Measurements from ENCODE around the gene PEAK1. TPM values are rescaled to one million over a fixed set of nuclear protein-coding genes. Genes with fewer than 3 reads are reported as not detected.

PEAK1 gene
- total RNA-seq, 2 experiments from 2014 or later, result 6.0 to 10.8 TPM

DNA sequence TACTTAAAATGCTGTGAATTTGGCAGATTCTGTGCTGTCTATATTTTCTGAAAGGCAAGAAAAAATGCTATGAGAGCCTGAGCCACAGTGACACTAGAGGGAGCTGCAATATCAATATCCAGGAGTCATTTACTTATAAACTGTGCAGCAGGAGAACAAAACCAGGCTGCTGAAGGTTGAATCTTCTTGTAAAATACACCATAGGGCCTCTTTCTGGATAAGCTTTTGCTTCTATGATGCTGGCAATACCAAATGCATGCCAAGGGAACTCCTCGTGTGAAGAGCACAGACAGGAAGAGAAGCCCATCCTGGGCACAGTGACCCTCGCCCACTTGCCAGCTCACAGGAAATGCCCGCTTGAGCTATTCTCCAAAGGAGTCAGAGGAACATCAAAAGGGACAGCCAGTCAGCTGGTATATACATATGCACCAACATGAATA lies 301.0 kb downstream of the PEAK1 start:
- POLR2A ChIA-PET, result interaction anchor here (0.7 to 1.2 kb wide), 4 partner anchors 59 to 605 kb away, joined by 3 to 4 read pairs (median 4); no protein-coding TSS in a partner anchor
- CTCF ChIA-PET (ENCODE audit: unreplicated experiment), result interaction anchor here (1.0 to 3.1 kb wide), 3 partner anchors 11 to 424 kb away, joined by 3 to 12 read pairs (median 3); no protein-coding TSS in a partner anchor
- no TSS peak for BruUV-seq (replicated peaks)

GRCh38 chr15:77115179-77115578 lies 304.7 kb downstream of the PEAK1 start:
- CTCF ChIA-PET (ENCODE audit: unreplicated experiment), result no interaction called here
- no peak overlapping the region for H3K4me3 ChIP-seq (ENCODE audit: low read depth, low read length, poor library complexity, severe bottlenecking)
- intact Hi-C loops (cut with micrococcal nuclease; ENCODE audit: unreplicated experiment), result no loop called here

More for the DNA sequence above, 301.0 kb downstream of the PEAK1 start:
- peak; percentile 67 for DNase-seq (ENCODE audit: low spot score)
- no peak overlapping the region for H3K4me2 ChIP-seq (ENCODE audit: low read length)
- H2AFZ ChIP-seq (ENCODE audit: low read length), result no peak overlapping the region
- no peaks in the 10 kb centered on the region for H4K20me1 ChIP-seq (ENCODE audit: insufficient read depth, low read length)
- no peaks in the 10 kb centered on the region for H3K79me2 ChIP-seq (ENCODE audit: insufficient read depth, low read depth, low read length)
- no peak overlapping the region for H3K27ac ChIP-seq (ENCODE audit: low read depth, low read length, poor library complexity, severe bottlenecking)
- H3K9me3 ChIP-seq (ENCODE audit: low read length), result no peaks in the 10 kb centered on the region
- no peaks in the 10 kb centered on the region for H3K36me3 ChIP-seq (ENCODE audit: insufficient read depth, low read length)
- no peak overlapping the region for H3K4me3 ChIP-seq (ENCODE audit: low read depth, low read length, poor library complexity, severe bottlenecking)
- no peaks in the 10 kb centered on the region for H3K4me1 ChIP-seq (ENCODE audit: insufficient read depth, low read length, poor library complexity, severe bottlenecking)
- H3K9me2 ChIP-seq (ENCODE audit: insufficient read depth, low read length), result no peaks in the 10 kb centered on the region
- intact Hi-C loops (cut with micrococcal nuclease; ENCODE audit: unreplicated experiment), result loop anchor here (1.0 to 2.0 kb wide), 3 partner anchors 64 to 424 kb away; no protein-coding TSS in a partner anchor
- TF ChIP-seq EZH2phosphoT487 (IDR thresholded peaks at IDR 0.05; ENCODE audit: borderline replicate concordance, low read depth, low read length), result no peak
- TF ChIP-seq CTCF (conservative IDR thresholded peaks at IDR 0.05; ENCODE audit: low read length), result peak; percentile 94

More at GRCh38 chr15:77115179-77115578, 304.7 kb downstream of the PEAK1 start:
- H3K79me2 ChIP-seq (ENCODE audit: insufficient read depth, low read depth, low read length), result no peaks in the 10 kb centered on the region
- TF ChIP-seq EZH2phosphoT487 (IDR thresholded peaks at IDR 0.05; ENCODE audit: borderline replicate concordance, low read depth, low read length) (no peak), CTCF (conservative IDR thresholded peaks at IDR 0.05; ENCODE audit: low read length) (no peak)
- POLR2A ChIA-PET, result no interaction called here
- no peaks in the 10 kb centered on the region for H3K4me1 ChIP-seq (ENCODE audit: insufficient read depth, low read length, poor library complexity, severe bottlenecking)
- no peaks in the 10 kb centered on the region for H3K9me2 ChIP-seq (ENCODE audit: insufficient read depth, low read length)
- no peak overlapping the region for H3K27ac ChIP-seq (ENCODE audit: low read depth, low read length, poor library complexity, severe bottlenecking)
- no peaks in the 10 kb centered on the region for H3K9me3 ChIP-seq (ENCODE audit: low read length)
- H3K36me3 ChIP-seq (ENCODE audit: insufficient read depth, low read length), result no peaks in the 10 kb centered on the region
- no TSS peak for BruUV-seq (replicated peaks)
- H3K4me2 ChIP-seq (ENCODE audit: low read length), result no peak overlapping the region
- DNase-seq (ENCODE audit: low spot score), result no peak
- no peaks in the 10 kb centered on the region for H4K20me1 ChIP-seq (ENCODE audit: insufficient read depth, low read length)
- no peak overlapping the region for H2AFZ ChIP-seq (ENCODE audit: low read length)

Measured in OCI-LY7 (cell line).